RWPE1 (cell line): ENCODE measurements around the gene TENT5C.

Experiments used
- CTCF ChIA-PET: fragments of 350-600 bp; sonication (Branson Sonifier 250); formaldehyde crosslinking; extraction: SDS; loops from one replicate; lab custom pipeline; 2021; lab: Yijun Ruan, JAX
- POLR2A ChIA-PET: fragments of 400-600 bp; formaldehyde crosslinking; extraction: SDS; loops from one replicate; lab custom pipeline; 2020; ENCODE audit warnings: antibody characterized with exemption; ENCODE audit not compliant: low non-redundant PET; lab: Yijun Ruan, JAX
- DNase-seq: peaks from one replicate; pipeline ENCODE4 v3.0.0; 2012; ENCODE audit warnings: low spot score
- H3K27ac ChIP-seq: fragments of 450-650 bp; 2 replicates; pipeline ENCODE4 v1.5.1; 2017
- TF ChIP-seq, protein P1 (sequence below): fragments of 450-650 bp; conservative IDR thresholded peaks from 2 replicates; pipeline ENCODE4 v1.5.1; 2017; ENCODE audit warnings: low read depth, mild to moderate bottlenecking

The TENT5C gene

DNA sequence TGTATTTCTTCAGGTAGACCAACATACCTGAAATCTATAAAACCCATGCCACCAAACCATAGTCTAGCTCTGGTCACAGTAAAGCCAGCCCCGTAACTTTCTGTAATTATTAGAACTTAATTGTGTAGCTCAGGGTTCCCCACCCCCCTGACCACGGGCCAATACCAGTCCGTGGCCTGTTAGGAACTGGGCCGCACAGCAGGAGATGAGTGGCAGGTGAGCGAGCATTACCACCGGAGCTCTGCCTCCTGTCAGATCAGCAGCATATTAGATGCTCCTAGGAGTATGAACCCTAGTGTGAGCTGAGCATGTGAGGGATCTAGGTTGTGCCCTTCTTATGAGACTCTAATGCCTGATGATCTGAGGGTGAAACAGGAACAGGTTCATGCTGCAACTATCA, 14.6 kb downstream of the TENT5C start:
- no peak for DNase-seq
- no peak overlapping the region for H3K27ac ChIP-seq
- ChIA-PET POLR2A (no interaction called here), CTCF (no interaction called here)
- TF ChIP-seq, protein P1, sequence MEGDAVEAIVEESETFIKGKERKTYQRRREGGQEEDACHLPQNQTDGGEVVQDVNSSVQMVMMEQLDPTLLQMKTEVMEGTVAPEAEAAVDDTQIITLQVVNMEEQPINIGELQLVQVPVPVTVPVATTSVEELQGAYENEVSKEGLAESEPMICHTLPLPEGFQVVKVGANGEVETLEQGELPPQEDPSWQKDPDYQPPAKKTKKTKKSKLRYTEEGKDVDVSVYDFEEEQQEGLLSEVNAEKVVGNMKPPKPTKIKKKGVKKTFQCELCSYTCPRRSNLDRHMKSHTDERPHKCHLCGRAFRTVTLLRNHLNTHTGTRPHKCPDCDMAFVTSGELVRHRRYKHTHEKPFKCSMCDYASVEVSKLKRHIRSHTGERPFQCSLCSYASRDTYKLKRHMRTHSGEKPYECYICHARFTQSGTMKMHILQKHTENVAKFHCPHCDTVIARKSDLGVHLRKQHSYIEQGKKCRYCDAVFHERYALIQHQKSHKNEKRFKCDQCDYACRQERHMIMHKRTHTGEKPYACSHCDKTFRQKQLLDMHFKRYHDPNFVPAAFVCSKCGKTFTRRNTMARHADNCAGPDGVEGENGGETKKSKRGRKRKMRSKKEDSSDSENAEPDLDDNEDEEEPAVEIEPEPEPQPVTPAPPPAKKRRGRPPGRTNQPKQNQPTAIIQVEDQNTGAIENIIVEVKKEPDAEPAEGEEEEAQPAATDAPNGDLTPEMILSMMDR = no peak

DNA sequence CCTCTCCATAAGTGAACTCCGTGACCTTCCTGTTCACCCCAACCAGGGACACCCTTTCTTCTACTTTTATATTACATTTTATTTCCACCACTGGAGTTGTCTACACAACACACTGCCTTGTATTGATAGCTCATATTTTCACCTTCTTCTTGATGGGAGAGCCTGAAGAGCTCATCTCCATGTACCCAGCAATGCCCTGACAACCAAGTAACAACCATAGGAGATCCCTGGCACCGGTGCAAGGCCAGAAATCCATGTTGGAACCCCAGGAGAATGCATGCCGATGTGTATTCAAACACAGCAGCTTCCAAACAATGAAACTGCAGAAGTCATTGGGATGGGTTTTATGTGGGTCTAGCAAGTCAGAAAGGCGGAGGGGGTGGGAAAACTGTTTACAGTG, 15.5 kb downstream of the TENT5C start:
- TF ChIP-seq, protein P1 = no peak
- POLR2A ChIA-PET = no interaction called here
- no peak overlapping the region for H3K27ac ChIP-seq
- no peak for DNase-seq
- CTCF ChIA-PET = interaction anchor here (0.5 kb wide), 1 partner anchor 256 kb away, joined by 3 read pairs; no protein-coding TSS in a partner anchor

DNA sequence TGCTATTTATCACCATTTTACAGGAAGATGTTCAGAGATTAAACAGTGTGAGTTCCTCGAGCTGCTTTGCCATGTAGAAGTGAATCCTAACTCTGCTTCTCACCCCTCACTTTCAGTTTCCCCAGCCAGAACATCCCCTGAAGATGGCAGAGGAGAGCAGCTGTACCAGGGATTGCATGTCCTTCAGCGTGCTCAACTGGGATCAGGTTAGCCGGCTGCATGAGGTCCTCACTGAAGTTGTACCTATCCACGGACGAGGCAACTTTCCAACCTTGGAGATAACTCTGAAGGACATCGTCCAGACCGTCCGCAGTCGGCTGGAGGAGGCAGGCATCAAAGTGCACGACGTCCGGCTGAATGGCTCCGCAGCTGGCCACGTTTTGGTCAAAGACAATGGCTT, 16.9 kb downstream of the TENT5C start:
- ChIA-PET POLR2A (no interaction called here), CTCF (interaction anchor here (1.3 kb wide), 1 partner anchor 9 kb away, joined by 5 read pairs; no protein-coding TSS in a partner anchor)
- no peak overlapping the region for H3K27ac ChIP-seq
- no peak for DNase-seq
- TF ChIP-seq, protein P1 = no peak

DNA sequence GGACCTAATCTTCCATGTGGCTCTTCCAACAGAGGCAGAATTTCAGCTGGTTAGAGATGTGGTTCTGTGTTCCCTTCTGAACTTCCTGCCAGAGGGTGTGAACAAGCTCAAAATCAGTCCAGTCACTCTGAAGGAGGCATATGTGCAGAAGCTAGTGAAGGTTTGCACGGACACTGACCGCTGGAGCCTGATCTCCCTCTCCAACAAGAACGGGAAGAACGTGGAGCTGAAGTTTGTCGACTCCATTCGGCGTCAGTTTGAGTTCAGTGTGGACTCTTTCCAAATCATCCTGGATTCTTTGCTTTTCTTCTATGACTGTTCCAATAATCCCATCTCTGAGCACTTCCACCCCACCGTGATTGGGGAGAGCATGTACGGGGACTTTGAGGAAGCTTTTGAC, 17.3 kb downstream of the TENT5C start:
- TF ChIP-seq, protein P1 = no peak
- no peak for DNase-seq
- no peak overlapping the region for H3K27ac ChIP-seq
- POLR2A ChIA-PET = no interaction called here
- CTCF ChIA-PET = interaction anchor here (1.3 kb wide), 1 partner anchor 9 kb away, joined by 5 read pairs; no protein-coding TSS in a partner anchor

DNA sequence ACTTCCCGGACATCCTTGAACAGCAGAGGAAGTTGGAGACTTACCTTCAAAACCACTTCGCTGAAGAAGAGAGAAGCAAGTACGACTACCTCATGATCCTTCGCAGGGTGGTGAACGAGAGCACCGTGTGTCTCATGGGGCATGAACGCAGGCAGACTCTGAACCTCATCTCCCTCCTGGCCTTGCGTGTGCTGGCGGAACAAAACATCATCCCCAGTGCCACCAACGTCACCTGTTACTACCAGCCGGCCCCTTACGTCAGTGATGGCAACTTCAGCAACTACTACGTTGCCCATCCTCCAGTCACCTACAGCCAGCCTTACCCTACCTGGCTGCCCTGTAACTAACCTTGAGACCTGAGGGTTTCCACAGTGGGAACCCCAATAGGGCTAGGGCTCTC, 17.9 kb downstream of the TENT5C start:
- H3K27ac ChIP-seq = no peak overlapping the region
- POLR2A ChIA-PET = no interaction called here
- CTCF ChIA-PET = interaction anchor here (0.6 to 1.3 kb wide), 2 partner anchors 10 to 1804 kb away, joined by 4 to 5 read pairs; no protein-coding TSS in a partner anchor
- TF ChIP-seq, protein P1 = no peak
- DNase-seq = no peak

DNA sequence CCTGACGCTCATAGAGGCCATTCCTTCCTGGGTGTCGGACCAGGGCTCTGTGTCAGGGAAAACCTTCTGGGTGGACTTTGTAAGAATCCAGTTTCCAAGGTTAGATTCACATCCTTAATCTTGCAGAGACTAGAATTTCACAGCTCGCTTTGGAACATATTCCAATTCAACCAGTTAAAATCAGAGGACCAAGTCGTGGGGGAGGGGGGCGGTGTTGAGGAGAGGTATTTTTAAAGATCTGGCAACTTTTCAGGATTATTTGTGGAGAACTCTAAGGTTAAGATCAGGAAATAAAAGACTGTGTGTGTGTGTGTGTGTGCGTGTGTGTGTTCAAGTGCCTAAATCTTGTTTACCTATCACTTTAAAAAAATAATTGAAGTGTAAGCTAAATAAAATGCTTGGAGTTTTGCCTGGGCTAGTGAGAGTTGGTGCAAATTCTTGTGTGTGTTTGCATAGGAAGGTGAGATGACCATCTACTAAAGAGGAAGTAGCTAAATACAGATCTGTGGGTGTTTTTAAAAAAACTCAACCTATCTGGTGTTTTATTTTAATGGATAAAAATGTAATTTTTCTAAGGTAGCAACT, 21.8 kb downstream of the TENT5C start:
- CTCF ChIA-PET = interaction anchor here (1.3 kb wide), 1 partner anchor 126 kb away, joined by 5 read pairs; no protein-coding TSS in a partner anchor
- POLR2A ChIA-PET = interaction anchor here (0.7 kb wide), 1 partner anchor 9 kb away, joined by 3 read pairs; no protein-coding TSS in a partner anchor
- H3K27ac ChIP-seq = no peak overlapping the region
- DNase-seq = no peak
- TF ChIP-seq, protein P1 = no peak
